Activated CD8-positive, alpha-beta memory T cell treated with anti-CD3 and anti-CD28 coated beads, Interleukin-2, amount 10 ng/mL, durations not matched to agents 7 days and 5 days (primary cell): ENCODE results near the gene FZD10. TPM values are rescaled to one million over a fixed set of nuclear protein-coding genes. Genes with fewer than 3 reads are reported as not detected.

Source experiments
- ATAC-seq: fragments of 150-1000 bp; cut with Tn5 transposase; one replicate; pipeline ENCODE4 v1.10.0; 2021; ENCODE audit warnings: moderate library complexity
- CTCF ChIA-PET: fragments of 350-600 bp; sonication (Branson Sonifier 250); formaldehyde crosslinking; loops from one replicate; lab custom pipeline; 2021; ENCODE audit warnings: antibody characterized with exemption; lab: Charles Lee
- DNase-seq: peaks from one replicate; pipeline ENCODE4 v3.0.0-alpha.2; 2020
- H3K27ac Mint-ChIP-seq: one replicate; pipeline ENCODE4 v1.8.0; 2021; ENCODE audit warnings: mild to moderate bottlenecking, mixed read lengths
- H3K27me3 Mint-ChIP-seq: one replicate; pipeline ENCODE4 v1.8.0; 2021; ENCODE audit warnings: mixed read lengths
- H3K36me3 Mint-ChIP-seq: one replicate; pipeline ENCODE4 v1.8.0; 2021; ENCODE audit warnings: mild to moderate bottlenecking, mixed read lengths
- H3K4me1 Mint-ChIP-seq: one replicate; pipeline ENCODE4 v1.8.0; 2021; ENCODE audit warnings: mixed read lengths
- H3K4me3 Mint-ChIP-seq: one replicate; pipeline ENCODE4 v1.8.0; 2021; ENCODE audit warnings: mild to moderate bottlenecking, moderate library complexity, mixed read lengths
- H3K9me3 Mint-ChIP-seq: one replicate; pipeline ENCODE4 v1.8.0; 2022; ENCODE audit warnings: low read depth, mixed read lengths
- total RNA-seq, 2 experiments: library from RNA; stranded (reverse); gene quantifications; one replicate each; pipeline ENCODE4 v1.2.3, GENCODE V29; 2021

Gene FZD10
- total RNA-seq, 2 experiments from 2014 or later = not detected

DNA sequence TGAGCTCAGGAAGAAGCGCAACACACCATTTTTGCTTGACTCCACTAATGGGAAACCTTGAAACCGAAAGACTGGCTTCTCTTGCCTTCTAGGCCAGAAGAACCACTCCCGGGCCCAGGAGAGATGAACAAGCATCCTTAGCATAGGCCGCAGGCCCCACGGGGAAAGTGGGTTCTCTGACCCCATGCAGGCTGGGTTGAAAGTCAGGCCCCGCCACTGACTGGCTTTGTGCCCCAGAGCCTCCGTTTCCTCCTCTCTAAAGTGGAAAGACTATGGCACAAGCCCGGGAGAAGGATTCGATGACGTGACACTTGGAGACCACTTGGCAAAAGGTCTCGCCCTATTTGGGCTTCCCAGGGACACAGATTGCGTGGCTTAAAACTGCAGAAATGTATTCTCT, 9.9 kb upstream of the FZD10 start:
- CTCF ChIA-PET = no interaction called here
- no peak overlapping the region for H3K4me3 Mint-ChIP-seq
- H3K27ac Mint-ChIP-seq = no peak overlapping the region
- peaks cover 2% of the 10 kb centered on the region for H3K9me3 Mint-ChIP-seq
- H3K27me3 Mint-ChIP-seq = no peaks in the 10 kb centered on the region
- ATAC-seq (no peak), DNase-seq (no peak)
- H3K4me1 Mint-ChIP-seq = no peaks in the 10 kb centered on the region
- no peaks in the 10 kb centered on the region for H3K36me3 Mint-ChIP-seq

DNA sequence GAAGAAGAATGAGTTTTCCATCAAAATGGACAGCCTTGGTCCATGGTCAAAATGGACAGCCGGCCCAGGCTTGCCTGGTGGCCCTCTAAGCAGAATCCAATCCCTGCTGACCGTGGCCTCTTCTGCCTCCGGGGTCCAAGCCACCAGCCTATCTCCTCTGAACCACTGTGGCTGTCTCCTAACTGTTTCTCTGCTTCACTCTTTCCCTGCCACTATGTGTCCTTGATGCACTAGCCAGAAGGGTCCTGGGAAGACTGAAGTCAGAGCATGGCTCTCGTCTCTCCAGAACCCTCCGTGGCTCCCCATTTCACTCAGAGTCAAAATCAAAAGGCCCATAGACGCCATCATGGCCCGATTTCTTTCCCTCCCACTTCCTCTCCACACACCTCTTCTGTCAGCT, 8.5 kb upstream of the FZD10 start:
- Mint-ChIP-seq H3K36me3 (no peaks in the 10 kb centered on the region), H3K4me3 (no peak overlapping the region), H3K9me3 (peaks cover 2% of the 10 kb centered on the region), H3K27me3 (no peaks in the 10 kb centered on the region), H3K27ac (no peak overlapping the region), H3K4me1 (no peaks in the 10 kb centered on the region)
- CTCF ChIA-PET = no interaction called here
- DNase-seq = no peak
- ATAC-seq = no peak

DNA sequence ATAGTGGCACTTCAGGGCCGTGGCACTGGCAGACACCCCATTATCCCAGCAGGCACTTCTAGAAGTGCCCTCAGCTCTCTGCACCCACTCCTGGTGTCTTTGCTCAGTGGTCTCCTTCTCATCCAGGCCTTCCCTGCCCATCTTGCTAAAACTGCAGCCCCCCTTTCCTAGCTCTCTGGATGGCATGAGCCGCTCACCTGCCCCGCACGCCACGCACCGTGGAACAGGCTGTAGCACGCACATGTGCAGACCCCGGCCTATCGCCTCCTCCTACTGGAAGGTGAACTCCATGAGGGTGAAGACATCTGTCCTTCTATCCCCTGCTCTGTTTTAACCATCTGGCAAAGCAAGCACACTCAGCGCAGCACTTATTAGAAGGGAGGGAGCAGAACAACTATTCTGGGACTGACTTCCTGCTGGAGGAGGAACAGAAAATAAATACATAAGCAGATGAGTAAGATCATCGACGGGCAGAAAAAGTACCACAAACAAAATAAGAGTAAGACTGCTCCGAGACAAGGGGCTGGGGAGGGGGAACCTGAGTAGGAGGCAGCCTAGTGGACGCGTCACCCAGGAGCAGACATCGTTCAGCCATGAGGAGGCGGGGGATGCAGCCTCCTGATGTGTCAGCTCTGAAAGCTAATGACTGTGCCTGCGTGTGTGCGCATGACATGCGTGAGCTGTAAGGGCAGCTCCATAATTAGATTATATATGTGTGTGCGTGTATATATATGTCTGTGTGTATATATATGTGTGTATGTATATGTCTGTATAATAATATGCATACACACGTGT, 7.8 kb upstream of the FZD10 start:
- Mint-ChIP-seq H3K9me3 (peaks cover 2% of the 10 kb centered on the region), H3K4me1 (no peaks in the 10 kb centered on the region), H3K27me3 (no peaks in the 10 kb centered on the region)

DNA sequence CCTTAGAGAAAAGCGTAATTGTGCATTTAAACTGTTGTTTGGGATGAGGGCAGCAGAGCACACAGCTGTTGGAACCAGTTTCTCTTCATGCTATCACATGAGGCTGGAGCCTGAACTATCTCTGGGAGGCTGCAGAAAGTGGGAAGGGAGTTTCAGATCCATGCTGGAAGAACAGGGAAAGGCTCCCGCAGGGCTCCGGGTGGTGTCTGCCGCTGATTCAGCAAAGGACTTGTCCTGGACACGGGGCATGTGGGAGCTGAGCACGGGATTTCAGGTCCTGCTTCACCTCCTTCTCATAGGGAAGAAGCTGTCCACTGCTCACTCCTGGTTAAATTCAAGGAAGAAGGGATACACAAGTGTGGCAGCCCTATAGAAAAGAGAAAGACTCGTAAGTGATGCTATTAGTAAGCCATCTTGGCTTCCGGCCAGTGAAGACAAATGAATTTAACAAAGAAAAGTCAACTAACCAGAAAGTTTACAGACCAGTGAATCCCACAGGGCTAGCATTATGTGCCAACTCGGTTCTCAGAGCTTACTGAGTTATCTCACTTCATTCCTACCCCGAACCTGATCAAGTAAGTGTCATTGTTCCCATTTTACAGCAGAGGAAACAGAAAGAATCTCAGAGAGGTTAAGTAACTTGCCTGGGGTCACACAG, 6.7 kb upstream of the FZD10 start:
- Mint-ChIP-seq H3K36me3 (peaks cover 2% of the 10 kb centered on the region), H3K4me1 (no peaks in the 10 kb centered on the region)

More for the DNA sequence above, 7.8 kb upstream of the FZD10 start:
- Mint-ChIP-seq H3K27ac (no peak overlapping the region), H3K4me3 (no peak overlapping the region), H3K36me3 (no peaks in the 10 kb centered on the region)
- ATAC-seq (no peak), DNase-seq (no peak)
- CTCF ChIA-PET = no interaction called here

DNA sequence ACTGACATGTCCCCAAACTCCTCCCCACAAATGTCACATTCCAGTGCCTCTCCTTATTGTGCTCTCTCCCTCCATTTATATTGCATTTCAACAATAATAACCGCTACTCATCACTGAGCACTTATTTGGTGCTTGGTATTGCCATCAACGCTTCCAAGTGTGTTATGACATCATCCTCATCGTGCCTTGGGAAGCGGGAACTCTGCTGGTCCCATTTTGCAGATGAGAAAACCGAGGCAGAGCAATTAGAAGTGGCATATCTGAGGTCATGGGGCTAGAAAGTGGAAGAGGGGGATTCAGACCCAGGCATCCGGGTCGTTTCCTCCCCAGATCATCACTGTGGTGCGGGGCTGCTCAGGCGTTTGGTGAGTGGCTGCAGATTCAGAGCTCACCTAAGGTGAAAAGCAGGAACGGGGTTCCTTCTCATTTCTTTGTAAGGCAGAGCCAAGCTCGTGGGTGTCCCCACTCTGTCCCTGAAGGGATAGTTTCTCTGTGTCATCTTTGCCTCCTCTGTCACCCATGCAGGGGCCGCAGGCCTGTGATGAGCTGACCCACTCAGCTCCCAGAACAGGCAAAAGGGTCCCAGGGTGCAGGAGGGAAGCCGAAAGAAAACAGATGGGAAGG, 5.5 kb upstream of the FZD10 start:
- Mint-ChIP-seq H3K27ac (no peak overlapping the region), H3K9me3 (peaks cover 2% of the 10 kb centered on the region), H3K27me3 (peaks cover 2% of the 10 kb centered on the region), H3K4me1 (no peaks in the 10 kb centered on the region), H3K36me3 (peaks cover 2% of the 10 kb centered on the region), H3K4me3 (no peak overlapping the region)
- CTCF ChIA-PET = no interaction called here
- DNase-seq (no peak), ATAC-seq (no peak)

More for the DNA sequence above, 6.7 kb upstream of the FZD10 start:
- CTCF ChIA-PET = no interaction called here
- H3K27me3 Mint-ChIP-seq = no peaks in the 10 kb centered on the region
- H3K27ac Mint-ChIP-seq = no peak overlapping the region
- H3K4me3 Mint-ChIP-seq = no peak overlapping the region
- DNase-seq (no peak), ATAC-seq (no peak)
- peaks cover 2% of the 10 kb centered on the region for H3K9me3 Mint-ChIP-seq

DNA sequence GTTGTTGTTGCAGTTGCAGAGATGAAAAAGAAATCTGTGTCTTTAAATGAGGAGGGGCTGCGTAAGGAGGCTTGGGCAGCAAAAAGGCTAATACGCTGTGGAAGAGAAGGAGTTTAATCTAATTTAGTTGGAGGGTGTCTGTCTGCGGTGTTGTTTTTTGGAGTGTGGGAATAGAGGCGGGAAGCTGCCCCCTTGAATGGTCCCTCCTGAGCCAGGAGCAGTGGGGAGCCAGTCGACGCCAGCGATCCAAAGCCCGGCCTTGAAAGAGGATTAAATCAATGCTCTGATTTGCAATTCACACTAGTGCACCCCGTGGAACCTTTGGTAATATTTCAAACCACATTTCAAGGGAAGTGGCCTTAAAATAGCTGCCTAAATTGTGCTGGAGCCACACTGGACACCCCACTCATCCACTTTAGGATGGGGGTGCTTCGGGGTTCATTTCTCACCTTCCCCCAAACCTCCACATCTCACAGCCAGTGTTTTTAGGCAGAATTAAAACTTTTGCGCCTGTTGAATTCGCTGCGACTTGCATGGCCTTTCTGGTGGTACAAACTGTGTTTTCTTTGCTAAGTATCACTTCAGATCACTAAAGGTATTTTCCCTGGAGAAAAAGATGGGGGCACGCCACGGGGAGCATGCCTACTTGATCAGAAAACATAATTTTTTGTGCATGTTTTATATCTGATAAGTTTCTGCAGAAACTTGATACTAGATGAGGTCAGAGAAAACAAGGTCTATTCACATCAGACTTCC, 4.1 kb upstream of the FZD10 start:
- Mint-ChIP-seq H3K4me1 (no peaks in the 10 kb centered on the region), H3K9me3 (no peaks in the 10 kb centered on the region), H3K36me3 (peaks cover 4% of the 10 kb centered on the region), H3K27ac (no peak overlapping the region), H3K4me3 (no peak overlapping the region), H3K27me3 (peaks cover 7% of the 10 kb centered on the region)
- DNase-seq = no peak
- no peak for ATAC-seq
- CTCF ChIA-PET = no interaction called here

DNA sequence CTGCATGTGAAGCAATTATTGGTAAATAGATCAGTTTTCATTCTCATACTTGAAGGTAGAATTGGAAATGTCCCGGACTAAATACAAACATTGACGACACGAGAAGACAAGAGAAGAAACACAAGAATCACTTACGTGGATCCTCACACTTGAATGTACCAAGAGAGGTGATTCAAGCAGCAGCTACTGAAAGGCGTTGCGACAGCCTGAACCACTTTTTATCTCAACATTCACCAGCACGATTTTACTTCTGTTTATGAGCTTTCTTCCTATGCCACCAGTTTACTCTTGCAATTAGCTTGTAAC, 3.6 kb upstream of the FZD10 start:
- no peak for DNase-seq
- CTCF ChIA-PET = no interaction called here
- Mint-ChIP-seq H3K4me3 (no peak overlapping the region), H3K27ac (no peak overlapping the region), H3K36me3 (peaks cover 6% of the 10 kb centered on the region), H3K4me1 (no peaks in the 10 kb centered on the region), H3K27me3 (peaks cover 11% of the 10 kb centered on the region), H3K9me3 (peaks cover 2% of the 10 kb centered on the region)
- ATAC-seq = no peak

DNA sequence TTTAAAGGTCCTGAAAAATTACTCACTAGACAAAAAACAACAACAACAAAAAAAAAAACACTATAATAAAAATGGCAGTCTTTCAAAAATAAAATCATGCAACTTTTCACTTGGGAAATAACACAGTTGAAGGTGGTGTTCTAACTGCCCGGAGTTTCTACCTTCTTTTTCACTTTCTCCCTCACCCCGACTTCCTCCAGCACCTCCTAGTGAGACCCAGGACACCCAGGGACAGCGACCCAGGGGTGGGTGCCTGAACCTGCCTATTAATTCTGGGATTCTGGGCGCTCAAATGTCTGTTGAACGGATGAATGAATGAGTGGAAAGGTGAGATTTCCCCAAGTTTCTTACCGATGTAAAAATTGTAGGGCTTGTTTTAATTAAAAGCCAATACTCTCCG, 2.0 kb upstream of the FZD10 start:
- CTCF ChIA-PET = no interaction called here
- Mint-ChIP-seq H3K9me3 (peaks cover 2% of the 10 kb centered on the region), H3K4me1 (no peaks in the 10 kb centered on the region), H3K36me3 (peaks cover 6% of the 10 kb centered on the region), H3K27ac (no peak overlapping the region), H3K4me3 (no peak overlapping the region), H3K27me3 (peaks cover 26% of the 10 kb centered on the region)
- ATAC-seq = no peak
- DNase-seq = no peak

DNA sequence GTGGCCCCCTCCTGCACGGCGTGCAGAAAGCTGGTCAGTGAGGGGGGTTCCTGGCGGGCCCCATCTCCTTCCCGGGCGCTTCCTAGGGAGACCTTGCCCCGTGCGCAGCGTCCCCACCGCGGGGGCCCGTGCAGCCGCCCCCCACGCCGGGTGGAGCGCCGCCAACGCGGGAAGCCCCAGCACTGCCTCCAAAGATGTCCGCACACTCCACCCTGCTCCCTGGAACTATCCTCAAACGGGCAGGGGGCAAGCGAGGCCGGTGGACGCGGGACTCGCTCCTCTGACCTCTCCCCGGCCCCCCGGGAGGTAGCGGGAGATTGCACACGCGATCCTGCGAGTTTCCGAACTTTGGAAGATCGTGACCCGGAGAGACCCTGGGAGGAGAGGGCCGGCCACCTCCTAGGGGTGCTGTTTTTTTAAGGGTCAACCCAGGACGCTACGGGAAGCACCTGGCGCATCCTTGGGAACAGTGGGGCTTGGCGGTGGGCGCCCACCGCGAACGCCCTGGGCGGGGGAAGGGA, 1.5 kb upstream of the FZD10 start:
- CTCF ChIA-PET = no interaction called here
- peaks cover 6% of the 10 kb centered on the region for H3K36me3 Mint-ChIP-seq
- H3K27me3 Mint-ChIP-seq = peaks cover 29% of the 10 kb centered on the region
- H3K27ac Mint-ChIP-seq = no peak overlapping the region
- no peaks in the 10 kb centered on the region for H3K4me1 Mint-ChIP-seq
- ATAC-seq (no peak), DNase-seq (no peak)
- peaks cover 2% of the 10 kb centered on the region for H3K9me3 Mint-ChIP-seq
- H3K4me3 Mint-ChIP-seq = no peak overlapping the region

DNA sequence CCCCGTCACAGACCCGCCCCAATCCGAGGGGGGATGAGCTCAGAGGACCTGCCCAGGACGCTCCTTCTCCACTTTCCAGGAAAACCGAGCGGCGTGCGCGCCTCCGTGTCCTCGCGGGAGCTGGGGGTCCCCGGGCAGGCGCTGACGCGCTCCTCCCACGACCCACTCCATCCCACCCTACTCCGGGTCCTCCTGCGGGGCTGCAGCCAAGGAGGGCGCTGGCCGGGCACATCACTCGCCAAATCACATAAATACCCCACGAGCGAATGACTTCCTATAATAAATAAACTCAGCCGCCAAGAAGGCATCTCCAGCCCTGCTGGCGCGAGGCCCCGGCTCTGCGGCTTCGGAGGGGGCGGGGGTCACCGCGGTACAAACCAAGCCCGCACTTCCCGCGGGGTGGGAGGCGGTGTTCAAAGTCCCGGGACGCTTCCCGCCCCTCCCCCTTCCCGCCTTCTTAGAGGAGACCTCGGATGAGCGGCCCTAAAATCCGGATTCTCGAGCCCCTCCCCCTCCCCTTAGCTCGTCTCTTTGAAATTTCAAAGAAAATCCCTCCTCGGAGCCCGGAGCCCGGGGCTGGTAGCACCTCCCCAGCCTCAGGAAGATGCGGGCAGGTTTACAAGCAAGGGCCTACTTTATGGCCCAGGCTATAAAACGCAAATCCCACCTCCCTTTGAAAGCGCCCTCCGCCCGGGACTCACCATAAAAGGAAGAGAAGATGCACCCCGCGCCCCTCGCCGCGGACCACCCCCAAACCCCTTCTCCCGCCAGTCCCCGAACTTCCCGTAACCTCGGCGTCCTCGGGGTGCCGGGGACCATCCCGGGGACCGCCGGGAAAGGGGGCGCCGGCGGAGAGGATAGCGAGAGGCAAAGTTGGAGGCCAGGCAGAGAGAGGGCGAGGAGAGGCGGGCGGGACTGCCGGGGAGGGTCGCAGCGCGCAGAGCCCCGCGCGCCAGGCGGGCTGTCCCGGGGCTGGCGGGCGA, 712 bp upstream of the FZD10 start:
- CTCF ChIA-PET = no interaction called here
- Mint-ChIP-seq H3K9me3 (peaks cover 2% of the 10 kb centered on the region), H3K27me3 (peaks cover 30% of the 10 kb centered on the region), H3K27ac (peak overlapping the region; percentile 63), H3K36me3 (peaks cover 6% of the 10 kb centered on the region), H3K4me1 (no peaks in the 10 kb centered on the region), H3K4me3 (no peak overlapping the region)
- no peak for ATAC-seq
- DNase-seq = no peak

DNA sequence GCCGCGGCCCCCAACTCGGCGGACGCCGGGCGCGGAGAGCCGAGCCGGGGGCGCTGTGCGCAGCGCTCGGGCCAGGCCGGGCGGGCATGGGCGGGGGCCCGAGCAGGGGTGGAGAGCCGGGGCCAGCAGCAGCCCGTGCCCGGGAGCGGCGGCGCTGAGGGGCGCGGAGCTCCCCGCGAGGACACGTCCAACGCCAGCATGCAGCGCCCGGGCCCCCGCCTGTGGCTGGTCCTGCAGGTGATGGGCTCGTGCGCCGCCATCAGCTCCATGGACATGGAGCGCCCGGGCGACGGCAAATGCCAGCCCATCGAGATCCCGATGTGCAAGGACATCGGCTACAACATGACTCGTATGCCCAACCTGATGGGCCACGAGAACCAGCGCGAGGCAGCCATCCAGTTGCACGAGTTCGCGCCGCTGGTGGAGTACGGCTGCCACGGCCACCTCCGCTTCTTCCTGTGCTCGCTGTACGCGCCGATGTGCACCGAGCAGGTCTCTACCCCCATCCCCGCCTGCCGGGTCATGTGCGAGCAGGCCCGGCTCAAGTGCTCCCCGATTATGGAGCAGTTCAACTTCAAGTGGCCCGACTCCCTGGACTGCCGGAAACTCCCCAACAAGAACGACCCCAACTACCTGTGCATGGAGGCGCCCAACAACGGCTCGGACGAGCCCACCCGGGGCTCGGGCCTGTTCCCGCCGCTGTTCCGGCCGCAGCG, 639 bp downstream of the FZD10 start:
- peaks cover 6% of the 10 kb centered on the region for H3K36me3 Mint-ChIP-seq
- no peak for ATAC-seq
- no peak for DNase-seq

More for the DNA sequence above, 639 bp downstream of the FZD10 start:
- Mint-ChIP-seq H3K27ac (peak overlapping the region; percentile 43), H3K27me3 (peaks cover 30% of the 10 kb centered on the region), H3K4me1 (no peaks in the 10 kb centered on the region), H3K9me3 (peaks cover 2% of the 10 kb centered on the region), H3K4me3 (no peak overlapping the region)
- CTCF ChIA-PET = no interaction called here
